DMS53 (cell line): ENCODE results near the gene ETNK2.
A peak's percentile ranks its signal among the peaks of the same experiment; 100 is the strongest.

Experiments
- DNase-seq: peaks from one replicate; lab custom pipeline; 2025; lab: John Stamatoyannopoulos, UW

Gene ETNK2

DNA sequence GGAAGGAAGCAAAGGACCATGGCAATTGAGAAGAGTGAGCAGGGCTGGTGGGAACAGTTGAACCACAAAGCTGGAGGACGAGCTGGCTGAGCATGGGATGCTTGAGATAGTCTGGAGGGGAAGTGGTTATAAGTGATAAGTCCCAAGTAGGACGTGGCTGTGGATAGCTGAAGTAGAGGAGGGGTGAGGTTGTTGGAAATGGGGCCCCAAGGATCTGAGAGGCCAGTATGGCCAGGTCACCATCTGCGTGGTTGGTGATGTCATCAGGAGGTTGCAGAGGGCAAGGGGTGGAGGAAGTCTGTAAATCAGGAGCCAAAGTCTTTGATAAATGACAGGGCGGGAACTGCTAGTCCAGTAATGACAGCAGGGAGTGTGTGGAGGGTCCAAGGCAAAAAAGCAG lies 25.3 kb upstream of the ETNK2 start:
- DNase-seq: peak; percentile 39

DNA sequence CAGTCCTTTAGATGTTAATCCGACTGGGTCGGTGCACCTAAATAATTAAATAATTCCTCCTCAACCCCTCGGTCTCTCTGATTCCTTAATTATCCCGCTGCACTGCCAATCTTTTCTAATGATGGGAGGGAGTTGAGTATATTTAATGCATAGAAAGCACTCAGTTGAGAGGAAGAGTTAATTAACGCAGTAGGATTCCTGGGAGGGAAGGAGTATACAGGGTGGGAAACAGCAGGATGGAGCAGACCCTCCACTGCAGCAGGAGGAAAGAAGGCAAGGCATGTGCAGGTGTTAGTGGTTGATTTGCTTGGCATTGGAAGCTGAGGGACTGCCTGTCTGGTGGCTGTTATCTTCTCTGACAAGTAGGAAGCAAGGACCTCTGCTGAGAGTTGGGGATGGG lies 24.2 kb upstream of the ETNK2 start:
- DNase-seq: no peak

DNA sequence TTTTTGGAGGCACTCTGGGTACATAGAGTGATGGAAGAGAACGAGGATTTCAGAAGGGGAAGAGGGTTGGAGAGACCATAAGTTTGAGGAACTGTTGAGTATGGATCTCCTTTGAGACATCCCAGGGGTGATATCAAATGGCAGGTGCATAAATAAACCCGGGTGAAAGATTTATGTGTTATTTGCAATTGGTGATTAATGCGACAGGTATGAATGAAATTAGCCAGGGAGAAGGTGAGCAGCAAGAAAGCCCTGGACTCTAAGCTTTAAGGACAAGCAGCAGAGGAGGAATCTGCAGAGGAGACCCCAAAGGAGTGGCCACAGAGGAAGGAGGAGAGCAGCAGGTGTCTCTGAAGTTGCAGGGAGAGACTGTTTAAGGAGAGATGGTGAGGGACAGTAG lies 23.1 kb upstream of the ETNK2 start:
- no peak for DNase-seq

DNA sequence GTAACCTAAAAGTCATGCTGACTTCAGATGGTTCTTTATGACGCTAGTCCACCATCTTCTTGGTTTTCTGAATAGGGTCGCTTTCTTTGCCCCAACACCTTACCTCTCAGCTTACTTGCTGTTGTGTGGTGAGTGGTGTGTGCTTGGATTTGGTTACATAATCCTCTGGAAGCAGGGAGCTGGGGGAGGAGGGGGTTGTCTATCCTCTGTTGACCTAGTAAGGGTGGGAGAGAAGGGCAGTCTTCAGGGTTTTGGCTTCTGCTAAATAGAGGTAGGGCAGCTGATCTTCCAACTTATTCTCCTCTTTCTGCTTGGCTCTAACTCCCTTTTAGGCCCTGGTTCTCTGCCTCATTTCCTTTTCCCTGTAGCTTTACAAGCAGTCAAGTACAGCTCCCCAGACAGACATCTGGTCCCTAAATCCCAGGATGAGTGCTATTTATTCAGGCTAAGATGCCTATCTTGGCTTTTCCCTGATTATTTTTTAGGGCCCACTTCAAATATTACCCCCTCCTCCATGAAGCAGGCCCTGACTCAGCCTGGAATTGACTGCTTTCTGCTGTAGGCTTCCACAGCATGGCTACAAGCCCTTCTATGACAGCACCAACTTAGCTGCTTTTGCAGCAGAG lies 20.7 kb upstream of the ETNK2 start:
- DNase-seq: no peak

DNA sequence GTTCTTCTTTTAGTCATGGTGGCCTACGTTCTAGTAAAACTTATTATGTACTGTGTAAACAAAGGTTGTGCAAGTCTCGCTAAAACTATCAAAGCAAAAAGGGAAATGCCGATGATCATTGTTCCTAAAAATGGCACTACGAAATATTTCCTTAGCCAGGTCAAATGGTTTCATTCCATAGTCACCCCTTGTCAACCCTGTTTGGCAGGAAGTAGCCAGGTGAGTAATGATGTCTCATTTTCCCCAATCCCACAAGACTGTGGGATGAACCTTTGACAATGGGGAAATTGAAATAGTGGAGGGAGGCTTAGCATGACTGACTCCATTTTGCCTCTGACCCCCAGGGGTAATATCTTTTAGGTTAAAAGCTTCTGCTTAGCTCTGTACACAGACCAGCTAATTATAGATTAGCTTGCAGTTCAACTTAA lies 19.9 kb upstream of the ETNK2 start:
- peak; percentile 53 for DNase-seq

DNA sequence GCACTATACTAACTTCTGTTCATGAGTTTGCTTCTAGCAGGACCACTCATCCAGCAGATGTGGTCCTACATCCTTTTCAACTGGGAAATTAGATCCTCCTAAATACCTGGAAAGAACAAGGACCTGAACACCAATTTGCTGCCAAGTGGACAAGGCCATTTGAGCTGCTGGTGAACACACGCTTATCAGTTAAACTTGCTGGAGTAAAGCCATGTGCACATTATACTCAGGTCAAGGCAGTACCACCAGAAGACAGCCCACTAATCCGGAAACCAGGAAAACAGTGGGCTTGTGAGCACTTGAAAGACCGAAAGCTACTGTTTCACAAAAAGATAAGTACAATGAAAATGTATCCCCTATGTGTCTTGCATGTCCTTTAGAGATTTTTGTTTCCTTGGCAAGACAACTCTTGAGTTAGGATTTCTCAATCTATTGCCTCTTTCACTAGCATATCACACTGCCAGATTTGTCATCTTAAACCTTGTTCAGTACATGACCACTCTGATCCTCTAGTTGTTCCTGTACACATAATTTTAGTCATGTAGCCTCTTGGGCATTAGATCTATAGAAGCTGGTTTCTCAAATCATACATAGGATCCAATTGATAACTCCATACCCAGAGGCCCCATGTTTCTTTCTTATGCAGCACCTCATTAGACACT lies 18.8 kb upstream of the ETNK2 start:
- DNase-seq: no peak

DNA sequence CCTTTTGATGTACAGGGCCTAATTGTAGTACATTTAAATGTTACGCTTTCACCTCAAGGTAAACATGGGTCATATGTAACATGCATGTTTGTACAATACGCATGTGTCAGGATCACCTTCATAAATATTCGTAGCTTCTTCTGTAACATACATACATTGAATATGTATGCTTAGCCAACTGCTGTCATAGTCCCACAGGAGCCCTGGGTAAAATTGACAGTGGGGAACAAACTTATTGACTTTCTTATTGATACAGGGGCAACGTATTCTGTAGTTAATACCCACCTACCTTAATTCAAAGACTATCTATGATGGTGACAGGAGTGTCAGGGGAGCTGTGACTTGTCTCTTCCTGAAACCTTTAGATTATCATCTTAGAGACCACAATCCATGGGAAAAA lies 18.0 kb upstream of the ETNK2 start:
- DNase-seq: peak; percentile 45

DNA sequence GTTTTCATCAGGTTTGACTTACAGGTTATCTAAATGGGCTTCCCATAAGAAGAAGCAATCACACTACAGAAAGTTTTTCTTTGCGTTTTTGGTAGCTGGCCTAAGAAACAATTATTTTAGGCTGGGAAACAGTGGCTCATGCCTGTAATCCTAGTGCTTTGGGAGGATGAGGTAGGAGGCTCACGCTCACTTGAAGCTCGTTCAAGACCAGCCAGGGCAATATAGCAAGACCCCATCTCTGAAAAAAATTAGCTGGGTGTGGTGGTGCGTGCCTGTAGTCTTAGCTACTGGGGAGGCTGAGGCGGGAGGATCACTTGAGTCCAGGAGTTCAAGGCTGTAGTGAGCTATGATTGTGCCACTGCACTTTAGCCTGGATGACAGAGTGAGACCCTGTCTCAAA lies 15.9 kb upstream of the ETNK2 start:
- no peak for DNase-seq

DNA sequence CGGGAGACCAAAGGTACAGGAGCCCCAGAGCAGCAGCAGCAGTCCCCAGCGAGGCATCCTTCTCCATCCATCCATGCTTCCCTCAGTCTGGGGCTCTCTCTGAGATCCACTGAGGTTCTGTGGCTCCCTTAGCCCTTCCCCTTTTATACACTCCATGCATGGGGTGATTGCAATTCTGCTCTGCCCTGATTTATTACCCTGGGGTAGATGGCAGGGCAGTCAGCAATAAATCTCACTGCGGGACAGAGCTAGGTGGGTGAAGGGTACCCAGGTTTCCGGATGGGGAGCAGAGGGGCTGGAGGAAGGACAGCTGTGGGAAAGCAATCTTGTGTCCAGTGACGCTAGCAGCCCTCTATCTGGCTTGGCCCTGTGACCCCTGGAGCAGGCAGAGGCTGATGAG lies 14.4 kb upstream of the ETNK2 start, which contains the start of gene REN:
REN (minus strand) TSS at position 119 of the 400 bp plus-strand sequence; CDS start at position 75, 44 bp downstream.
- DNase-seq: no peak

DNA sequence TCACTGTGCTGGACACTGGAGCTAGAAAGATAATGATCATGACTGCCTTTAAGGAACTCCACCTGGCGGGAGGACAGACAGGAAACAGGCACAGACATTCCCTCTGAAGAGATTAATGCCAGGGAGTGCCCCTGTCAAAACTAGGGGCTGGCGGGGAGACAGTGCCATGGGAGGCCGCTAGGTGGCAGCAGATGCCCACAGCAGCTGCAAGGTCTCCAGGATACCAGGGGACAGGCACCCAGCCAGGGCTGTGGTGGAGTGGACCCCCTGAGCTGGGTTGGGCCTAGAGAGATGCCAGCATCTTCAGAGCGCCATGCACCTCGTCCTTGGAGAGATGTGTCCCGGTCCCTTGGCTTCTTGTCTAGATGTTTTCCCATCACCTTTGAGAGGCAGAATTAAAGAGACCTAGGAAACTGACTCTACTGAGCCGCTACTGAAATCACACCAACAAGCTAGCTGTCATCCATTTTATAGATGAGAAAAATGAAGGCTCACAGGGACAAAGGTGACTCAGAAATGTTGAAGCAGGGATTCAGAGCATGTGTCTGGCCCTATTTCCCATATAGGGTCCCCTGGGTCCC lies 10.7 kb upstream of the ETNK2 start:
- peak; percentile 93 for DNase-seq

DNA sequence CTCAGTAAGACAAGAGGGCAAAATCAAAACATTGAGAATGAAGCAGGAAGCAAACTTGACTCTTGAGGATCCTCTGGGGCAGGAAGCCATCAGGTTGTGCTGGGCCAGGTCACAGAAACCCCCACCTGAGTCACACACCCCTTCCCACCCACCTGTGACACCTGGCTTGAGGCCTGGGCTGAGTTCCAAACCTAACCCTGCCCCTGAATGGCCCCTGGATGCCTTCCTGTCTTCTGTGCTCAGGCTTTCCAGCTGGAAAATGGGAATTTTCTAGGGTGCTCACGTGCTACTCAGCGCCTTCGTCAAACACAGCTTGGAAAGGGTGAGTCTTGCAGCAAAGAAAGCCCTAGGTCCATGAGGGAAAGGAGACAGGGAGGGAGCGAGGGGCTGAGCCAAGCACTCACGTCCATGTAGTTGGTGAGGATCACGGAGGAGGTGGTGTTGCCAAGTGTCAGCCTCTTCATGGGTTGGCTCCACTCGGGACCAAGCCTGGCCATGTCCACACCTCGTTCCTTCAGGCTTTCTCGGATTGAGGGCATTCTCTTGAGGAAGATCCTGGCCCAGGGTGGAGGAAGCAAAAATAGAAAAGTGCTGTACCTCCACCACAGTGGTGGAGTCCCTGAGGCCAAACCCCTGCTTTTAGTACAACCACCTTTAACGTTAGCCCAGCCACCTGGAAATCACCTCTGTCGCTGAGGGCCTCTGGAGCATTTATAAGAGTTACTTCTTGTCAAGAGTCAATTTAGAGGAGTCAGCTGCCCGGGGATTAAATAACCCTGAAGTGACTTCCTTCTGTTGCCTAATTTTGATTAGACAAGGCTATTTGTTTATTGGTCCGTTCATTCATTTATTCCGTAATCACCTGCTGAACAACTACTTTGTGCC lies 10.0 kb upstream of the ETNK2 start:
- no peak for DNase-seq

DNA sequence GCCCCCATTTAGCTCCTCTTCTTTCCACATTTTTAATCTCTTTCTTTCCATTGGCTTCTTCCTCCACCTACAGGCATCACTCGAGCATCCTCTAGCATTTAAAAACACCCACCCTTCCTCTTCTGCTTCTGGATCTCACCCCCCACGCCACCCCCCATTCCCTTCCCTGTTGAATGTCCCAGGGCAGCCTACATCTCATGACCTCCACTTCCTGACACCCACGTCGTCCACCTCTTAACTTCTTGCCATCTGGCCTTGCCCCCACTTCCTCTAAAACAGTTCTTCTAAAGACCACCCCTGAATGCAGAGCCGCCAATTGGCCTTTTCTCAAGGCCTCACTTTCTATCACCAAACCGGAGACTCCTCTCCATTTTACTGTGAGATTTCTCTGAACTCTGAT lies 6.1 kb upstream of the ETNK2 start:
- DNase-seq: no peak

DNA sequence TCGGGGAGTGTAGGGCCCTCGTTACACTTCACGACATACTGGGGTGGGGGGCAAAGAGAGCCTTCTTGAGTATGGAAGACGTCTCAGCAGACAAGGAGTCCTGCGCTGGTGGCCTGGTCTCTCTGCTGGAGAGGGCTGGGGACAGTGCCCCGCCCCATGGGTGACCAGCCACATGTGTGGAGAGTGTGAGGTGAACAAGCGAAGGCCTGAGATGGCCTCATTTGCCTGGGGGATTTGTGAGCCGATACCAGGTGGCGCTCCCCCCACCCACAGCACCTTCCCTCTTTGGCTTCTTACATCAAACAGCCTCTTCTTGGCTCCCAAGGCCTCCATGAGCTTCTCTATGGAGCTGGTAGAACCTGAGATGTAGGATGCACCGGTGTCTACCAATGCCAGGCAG lies 4.0 kb upstream of the ETNK2 start:
- DNase-seq: no peak

DNA sequence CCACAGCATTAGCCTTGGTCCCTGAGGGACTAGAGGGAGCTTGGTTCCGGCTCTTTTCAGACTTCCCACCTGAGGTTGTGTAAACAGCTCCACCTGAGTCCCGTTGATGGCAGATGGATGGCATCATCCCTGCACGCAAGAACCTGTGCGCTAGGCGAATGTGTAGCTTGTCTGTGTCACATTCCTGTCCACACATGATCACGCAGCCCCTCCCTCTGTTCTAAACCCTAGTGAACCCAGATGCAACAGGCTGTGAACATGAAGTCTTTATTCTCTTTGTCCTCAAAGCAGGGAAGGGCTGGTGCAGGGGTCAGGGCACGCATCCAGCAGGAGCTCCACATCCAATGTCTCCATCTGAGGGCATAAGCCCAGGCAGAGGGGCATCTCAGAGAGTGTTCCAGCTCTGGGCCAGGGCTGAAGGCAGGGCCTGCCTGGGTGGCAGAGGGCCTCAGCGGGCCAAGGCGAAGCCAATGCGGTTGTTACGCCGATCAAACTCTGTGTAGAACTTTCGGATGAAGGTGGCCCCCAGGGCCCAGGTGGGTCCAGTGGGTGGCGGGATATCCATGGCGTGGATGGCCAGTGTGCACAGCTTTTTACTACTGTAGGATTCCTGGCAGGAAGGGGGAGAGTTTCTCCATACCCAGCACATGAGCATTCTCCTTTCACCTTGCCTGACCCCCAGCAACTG lies 2.9 kb upstream of the ETNK2 start:
- peak; percentile 84 for DNase-seq

DNA sequence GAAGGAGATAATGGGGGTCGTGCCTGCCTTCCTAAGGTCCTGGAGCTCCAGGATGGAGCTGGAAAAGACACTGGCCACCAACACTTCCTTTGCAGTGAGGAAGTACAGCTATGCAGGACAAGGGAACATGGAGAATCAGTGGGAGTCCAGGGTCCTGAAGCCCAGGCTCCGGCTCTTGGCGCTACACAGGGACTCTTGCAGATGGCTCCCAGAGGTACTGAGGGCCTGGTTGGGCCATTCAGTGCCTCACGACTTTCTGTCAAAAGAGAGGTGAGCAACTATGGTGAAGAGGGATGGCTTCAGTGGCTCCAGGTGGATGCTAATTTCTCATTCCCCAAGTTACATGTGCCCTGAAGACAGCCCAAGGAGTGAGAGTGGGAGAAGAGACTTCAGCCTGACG lies 1.8 kb upstream of the ETNK2 start:
- DNase-seq: no peak

DNA sequence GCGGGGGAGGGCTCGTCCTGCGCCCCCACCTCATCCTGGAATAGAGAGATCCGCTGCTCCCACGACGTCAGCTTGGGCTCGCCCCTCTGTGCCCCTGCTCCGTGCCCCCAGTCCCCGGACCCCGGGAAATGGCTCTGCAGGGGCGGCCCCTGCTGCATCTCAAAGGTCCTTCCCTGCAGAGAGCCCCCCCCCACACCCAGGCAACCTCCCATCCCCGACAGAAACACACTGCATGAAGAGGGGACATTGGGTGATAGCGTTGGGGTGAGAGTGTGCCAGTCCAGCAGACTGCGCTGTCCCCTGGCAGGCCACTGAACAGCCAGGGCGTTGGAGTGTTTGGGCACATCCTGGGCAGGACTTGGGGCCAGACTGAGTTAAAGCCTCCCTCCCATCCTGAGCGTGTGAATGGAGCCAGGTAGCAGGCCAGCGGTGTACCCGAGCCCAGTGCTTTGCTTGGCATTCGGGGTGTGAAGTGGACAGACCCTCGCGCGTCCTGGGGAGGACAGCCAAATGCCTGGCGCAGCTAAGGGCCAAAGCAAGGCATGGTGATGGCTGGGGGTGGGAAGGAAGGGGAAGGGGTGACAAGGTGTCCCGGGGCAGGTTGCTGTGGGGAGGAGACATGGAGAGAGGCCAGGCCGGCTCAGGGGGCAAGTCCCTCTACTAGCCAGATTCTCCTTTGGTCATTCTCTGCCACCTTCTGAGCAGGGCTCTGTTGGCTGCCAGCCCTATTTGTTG lies 633 bp upstream of the ETNK2 start:
- DNase-seq: peak; percentile 69

DNA sequence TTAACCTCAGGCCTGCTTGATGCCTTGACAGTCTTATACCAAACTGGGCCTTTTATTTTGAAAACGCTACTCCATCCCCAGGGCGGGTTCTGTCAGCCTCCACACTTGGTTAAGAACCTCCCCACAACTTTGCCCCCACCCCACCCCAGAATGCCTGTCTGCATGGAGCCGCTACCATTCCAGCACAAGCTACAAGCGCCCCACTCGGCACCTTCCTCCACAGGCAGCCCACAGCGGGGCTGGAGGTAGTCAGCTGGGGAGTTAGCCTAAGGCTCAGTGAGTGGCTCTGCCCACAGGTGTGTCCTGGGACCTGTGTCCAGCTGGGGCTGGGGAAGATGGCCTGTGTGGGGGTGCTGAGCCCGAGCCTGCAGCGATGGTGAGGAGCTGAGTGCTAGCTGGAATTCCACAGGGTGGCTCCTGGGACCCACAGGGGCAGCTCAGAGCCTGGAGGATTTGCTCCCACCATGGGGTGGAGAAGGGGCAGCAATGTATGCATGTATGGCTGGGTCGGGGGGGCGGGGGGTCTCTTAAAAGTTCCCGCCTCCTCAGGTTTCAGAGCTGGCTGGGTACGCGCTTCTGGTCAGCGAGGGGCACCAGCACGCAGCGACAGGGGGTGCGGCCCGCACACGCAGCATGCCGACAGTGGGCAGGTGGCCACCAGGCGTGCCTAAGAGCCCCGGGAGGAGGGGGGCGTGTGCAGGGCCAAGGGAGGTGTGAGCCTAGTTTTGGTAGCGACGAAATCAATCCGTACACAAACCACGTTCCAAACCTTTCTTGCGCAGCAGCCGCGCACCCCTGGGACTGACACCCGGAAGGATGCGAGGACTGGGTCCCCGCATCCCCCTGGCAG lies 917 bp downstream of the ETNK2 start:
- DNase-seq: peak; percentile 69

DNA sequence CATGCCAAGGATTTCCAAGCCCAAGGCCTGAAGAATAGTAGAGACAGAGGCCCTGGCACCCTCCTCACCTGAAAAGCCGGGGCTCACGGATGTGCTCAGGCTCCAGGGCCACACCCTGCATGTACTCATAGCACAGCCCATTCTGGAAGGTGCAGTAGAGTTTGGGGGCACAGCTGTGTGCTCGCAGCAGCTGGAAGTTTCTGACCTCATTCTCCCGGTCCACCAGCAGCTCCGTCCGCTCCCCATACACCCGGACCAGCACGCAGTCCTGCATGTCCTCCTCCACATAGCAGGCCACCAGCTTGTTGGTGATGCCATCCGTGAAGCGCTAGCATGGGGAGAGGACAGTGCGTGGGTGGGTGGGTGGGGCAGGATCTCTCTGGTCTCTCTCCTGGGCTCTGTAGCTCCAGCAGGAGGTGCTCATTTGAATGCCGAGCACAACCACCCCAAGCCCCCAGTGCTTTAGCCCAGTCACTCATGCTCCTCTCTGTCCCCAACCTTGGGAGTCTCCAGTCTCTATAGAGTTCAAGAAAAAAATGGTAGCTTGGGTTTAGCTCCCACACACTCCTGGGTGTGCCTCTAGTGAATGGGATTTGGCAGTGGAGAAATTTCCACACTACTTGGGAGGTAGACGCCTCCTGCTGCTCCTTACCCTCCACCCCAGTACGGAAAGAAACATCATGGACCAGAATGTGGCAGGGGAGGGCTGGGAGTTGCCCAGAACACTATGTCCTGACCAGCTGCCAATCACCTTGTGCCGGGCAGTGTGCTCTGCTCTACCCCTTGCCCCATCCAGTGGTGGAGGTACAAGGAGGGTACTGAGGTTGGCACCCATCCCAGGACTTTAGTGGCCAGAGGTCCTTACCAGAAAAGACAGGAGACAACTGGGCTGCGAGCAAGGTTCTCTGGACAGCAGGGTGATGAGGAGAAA lies 1.9 kb downstream of the ETNK2 start:
- no peak for DNase-seq

DNA sequence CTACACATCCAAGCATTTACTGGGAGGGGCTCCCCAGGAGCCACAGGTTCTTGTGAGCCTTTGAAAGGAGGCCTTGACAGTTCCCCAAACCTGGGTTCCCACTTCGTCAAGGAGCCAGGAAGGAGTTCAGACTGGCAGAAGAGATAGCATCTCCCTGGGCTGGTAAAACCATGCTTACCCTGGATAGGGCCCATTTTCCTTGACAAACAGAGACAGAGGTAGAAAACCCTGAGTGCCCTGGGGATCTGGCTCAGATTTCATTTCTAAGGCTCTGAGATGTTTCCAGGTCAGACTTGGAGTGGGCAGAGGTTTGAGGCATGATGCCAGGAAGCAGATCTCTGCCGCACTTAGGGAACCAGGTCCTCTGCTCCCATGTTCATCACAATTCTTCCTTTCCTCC lies 2.7 kb downstream of the ETNK2 start:
- DNase-seq: peak; percentile 33
